ENCODE results near the gene MMP25. TPM values are rescaled to one million over a fixed set of nuclear protein-coding genes. Genes with fewer than 3 reads are reported as not detected.
A peak's percentile ranks its signal among the peaks of the same experiment; 100 is the strongest.

Gene MMP25
- total RNA-seq, 1 donor = under 0.01 TPM

DNA sequence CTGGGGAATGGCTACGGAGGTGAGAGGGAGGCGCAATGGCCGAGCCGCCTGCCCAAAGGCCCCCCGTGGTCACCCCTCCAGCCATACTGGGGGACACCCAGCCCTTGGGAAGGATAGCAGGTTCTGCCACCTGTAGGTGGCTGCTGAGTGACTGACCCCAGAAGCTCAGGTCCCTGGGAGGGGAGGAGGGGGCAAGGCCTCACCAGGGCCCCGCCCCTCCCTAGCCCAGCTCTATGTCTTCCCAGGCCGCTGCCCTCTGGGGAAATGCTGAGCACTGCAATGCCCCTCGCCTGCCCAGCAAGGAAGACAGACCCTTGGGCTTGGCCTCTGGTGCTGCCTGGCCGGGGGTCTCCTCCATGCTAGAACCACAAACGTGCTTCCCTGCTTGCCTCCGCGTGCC, 45.0 kb upstream of the MMP25 start:
- Histone ChIP-seq H3K27ac (ENCODE audit: low read depth, low read length) (no peak overlapping the region), H3K36me3 (ENCODE audit: insufficient read depth, low read length) (no peaks in the 10 kb centered on the region), H4K20me1 (ENCODE audit: insufficient read depth, low read length) (no peaks in the 10 kb centered on the region), H2AFZ (ENCODE audit: low read length) (no peak overlapping the region), H3K79me2 (ENCODE audit: insufficient read depth, low read length) (no peaks in the 10 kb centered on the region), H3K4me3 (ENCODE audit: insufficient read depth, low read length) (no peak overlapping the region), H3K9me3 (ENCODE audit: low read depth, low read length) (no peaks in the 10 kb centered on the region), H3K4me2 (ENCODE audit: insufficient read depth, low read length) (no peak overlapping the region), H3K27me3 (ENCODE audit: insufficient read depth, low read length) (peaks cover 37% of the 10 kb centered on the region), H3K4me1 (ENCODE audit: insufficient read depth, low read length) (no peaks in the 10 kb centered on the region)
- TF ChIP-seq, protein P1, sequence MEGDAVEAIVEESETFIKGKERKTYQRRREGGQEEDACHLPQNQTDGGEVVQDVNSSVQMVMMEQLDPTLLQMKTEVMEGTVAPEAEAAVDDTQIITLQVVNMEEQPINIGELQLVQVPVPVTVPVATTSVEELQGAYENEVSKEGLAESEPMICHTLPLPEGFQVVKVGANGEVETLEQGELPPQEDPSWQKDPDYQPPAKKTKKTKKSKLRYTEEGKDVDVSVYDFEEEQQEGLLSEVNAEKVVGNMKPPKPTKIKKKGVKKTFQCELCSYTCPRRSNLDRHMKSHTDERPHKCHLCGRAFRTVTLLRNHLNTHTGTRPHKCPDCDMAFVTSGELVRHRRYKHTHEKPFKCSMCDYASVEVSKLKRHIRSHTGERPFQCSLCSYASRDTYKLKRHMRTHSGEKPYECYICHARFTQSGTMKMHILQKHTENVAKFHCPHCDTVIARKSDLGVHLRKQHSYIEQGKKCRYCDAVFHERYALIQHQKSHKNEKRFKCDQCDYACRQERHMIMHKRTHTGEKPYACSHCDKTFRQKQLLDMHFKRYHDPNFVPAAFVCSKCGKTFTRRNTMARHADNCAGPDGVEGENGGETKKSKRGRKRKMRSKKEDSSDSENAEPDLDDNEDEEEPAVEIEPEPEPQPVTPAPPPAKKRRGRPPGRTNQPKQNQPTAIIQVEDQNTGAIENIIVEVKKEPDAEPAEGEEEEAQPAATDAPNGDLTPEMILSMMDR (IDR thresholded peaks at IDR 0.05; ENCODE audit: extremely low read depth, low read depth, low read length) = no peak
- DNase-seq (ENCODE audit: insufficient read length, low spot score, missing footprints) = no peak

DNA sequence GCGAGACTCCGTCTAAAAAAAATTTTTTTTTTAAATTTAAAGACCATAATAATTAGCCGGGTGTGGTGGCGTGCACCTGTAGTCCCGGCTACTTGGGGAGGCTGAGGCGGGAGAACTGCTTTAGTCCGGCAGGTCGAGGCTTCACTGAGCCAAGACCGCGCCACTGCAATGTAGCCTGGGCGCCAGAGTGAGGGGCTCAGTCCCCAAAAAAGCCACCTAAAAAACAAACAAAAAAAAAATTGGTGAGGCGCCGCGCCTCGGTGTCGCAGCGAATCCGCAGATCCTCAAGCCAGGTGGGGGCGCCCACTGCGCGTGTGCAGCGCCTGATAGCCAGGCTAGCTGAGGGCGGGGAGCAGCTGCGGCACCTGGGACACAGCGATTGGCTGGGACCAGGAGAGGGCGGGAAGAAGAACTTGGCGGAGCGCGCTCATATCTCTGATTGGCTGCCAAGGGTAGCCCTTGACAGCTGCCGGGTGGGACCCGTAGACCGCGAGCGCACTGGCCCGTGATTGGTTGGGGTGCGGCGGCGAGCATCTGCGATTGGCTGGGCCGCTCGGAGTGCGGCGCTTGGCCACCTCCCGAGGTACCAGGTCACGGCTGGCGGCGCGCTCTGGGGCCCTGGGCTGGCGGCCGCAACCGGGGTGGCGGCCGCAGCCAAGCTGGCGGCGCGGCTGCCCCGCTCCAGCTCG, 42.6 kb upstream of the MMP25 start:
- Histone ChIP-seq H3K4me1 (ENCODE audit: insufficient read depth, low read length) (no peaks in the 10 kb centered on the region), H3K79me2 (ENCODE audit: insufficient read depth, low read length) (no peaks in the 10 kb centered on the region), H3K27ac (ENCODE audit: low read depth, low read length) (no peak overlapping the region), H3K4me3 (ENCODE audit: insufficient read depth, low read length) (no peak overlapping the region), H4K20me1 (ENCODE audit: insufficient read depth, low read length) (no peaks in the 10 kb centered on the region), H3K36me3 (ENCODE audit: insufficient read depth, low read length) (no peaks in the 10 kb centered on the region), H2AFZ (ENCODE audit: low read length) (no peak overlapping the region), H3K27me3 (ENCODE audit: insufficient read depth, low read length) (peaks cover 46% of the 10 kb centered on the region), H3K4me2 (ENCODE audit: insufficient read depth, low read length) (no peak overlapping the region), H3K9me3 (ENCODE audit: low read depth, low read length) (no peaks in the 10 kb centered on the region)
- peak; percentile 100 for DNase-seq (ENCODE audit: insufficient read length, low spot score, missing footprints)
- TF ChIP-seq, protein P1 (IDR thresholded peaks at IDR 0.05; ENCODE audit: extremely low read depth, low read depth, low read length) = no peak

DNA sequence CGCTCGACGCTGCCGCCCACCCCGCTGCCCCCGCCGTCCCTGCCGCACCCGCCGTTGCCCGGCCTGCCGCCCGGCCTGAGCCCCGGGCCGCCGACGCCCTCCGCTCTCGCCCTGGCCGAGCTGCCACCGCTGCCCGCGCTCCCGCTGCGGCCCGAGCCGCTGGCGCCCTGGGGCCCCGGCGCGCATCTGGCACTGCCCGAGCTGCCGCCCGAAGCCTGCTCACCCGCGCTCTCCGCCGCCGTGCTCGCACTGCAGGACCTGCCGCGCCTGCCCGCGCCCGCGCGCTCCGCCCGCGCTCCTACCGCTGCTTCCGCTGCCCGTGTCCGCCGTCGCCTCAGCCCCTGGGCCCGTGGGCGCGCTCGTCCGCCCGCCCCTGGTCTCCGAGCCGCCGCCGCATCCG, 42.0 kb upstream of the MMP25 start:
- H2AFZ ChIP-seq (ENCODE audit: low read length) = no peak overlapping the region
- H4K20me1 ChIP-seq (ENCODE audit: insufficient read depth, low read length) = no peaks in the 10 kb centered on the region
- H3K79me2 ChIP-seq (ENCODE audit: insufficient read depth, low read length) = no peaks in the 10 kb centered on the region
- no peaks in the 10 kb centered on the region for H3K4me1 ChIP-seq (ENCODE audit: insufficient read depth, low read length)
- DNase-seq (ENCODE audit: insufficient read length, low spot score, missing footprints) = peak; percentile 94
- no peak overlapping the region for H3K4me3 ChIP-seq (ENCODE audit: insufficient read depth, low read length)
- H3K9me3 ChIP-seq (ENCODE audit: low read depth, low read length) = no peaks in the 10 kb centered on the region
- H3K4me2 ChIP-seq (ENCODE audit: insufficient read depth, low read length) = no peak overlapping the region
- TF ChIP-seq, protein P1 (IDR thresholded peaks at IDR 0.05; ENCODE audit: extremely low read depth, low read depth, low read length) = no peak
- no peak overlapping the region for H3K27ac ChIP-seq (ENCODE audit: low read depth, low read length)
- no peaks in the 10 kb centered on the region for H3K36me3 ChIP-seq (ENCODE audit: insufficient read depth, low read length)
- peaks cover 52% of the 10 kb centered on the region for H3K27me3 ChIP-seq (ENCODE audit: insufficient read depth, low read length)

DNA sequence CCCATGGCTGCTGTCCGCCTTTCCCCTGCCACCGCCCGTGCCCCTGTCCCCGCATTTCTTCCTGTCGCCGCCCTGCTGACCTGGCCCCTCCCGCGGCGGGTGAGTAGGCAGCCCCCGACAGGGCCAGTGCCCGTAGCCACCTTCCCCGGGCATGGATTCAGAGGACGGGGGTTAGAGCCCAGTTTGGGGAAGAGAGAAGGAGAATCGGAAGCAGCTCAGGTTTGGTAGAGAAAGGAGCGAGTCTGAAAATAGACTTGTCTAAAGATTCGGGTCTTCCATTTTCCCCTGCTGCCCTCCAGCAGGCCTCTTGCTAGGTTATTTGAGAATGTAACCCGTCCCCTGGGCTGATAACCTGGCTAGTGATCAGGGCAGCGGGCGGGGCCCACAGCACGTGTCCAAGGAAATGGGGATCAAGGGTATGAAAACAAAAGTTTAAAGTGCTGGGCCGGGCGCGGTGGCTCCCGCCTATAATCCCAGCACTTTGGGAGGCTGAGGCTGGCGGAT, 41.5 kb upstream of the MMP25 start:
- Histone ChIP-seq H3K9me3 (ENCODE audit: low read depth, low read length) (no peaks in the 10 kb centered on the region), H3K27ac (ENCODE audit: low read depth, low read length) (no peak overlapping the region), H2AFZ (ENCODE audit: low read length) (no peak overlapping the region), H3K4me3 (ENCODE audit: insufficient read depth, low read length) (peak overlapping the region; percentile 22), H3K36me3 (ENCODE audit: insufficient read depth, low read length) (no peaks in the 10 kb centered on the region), H4K20me1 (ENCODE audit: insufficient read depth, low read length) (no peaks in the 10 kb centered on the region), H3K4me2 (ENCODE audit: insufficient read depth, low read length) (peak overlapping the region; percentile 60), H3K27me3 (ENCODE audit: insufficient read depth, low read length) (peaks cover 53% of the 10 kb centered on the region), H3K79me2 (ENCODE audit: insufficient read depth, low read length) (no peaks in the 10 kb centered on the region), H3K4me1 (ENCODE audit: insufficient read depth, low read length) (no peaks in the 10 kb centered on the region)
- no peak for DNase-seq (ENCODE audit: insufficient read length, low spot score, missing footprints)
- TF ChIP-seq, protein P1 (IDR thresholded peaks at IDR 0.05; ENCODE audit: extremely low read depth, low read depth, low read length) = no peak
